Astrocyte of the cerebellum (primary cell): Measurements from ENCODE around the gene GALNT1.

Source experiments
- DNase-seq: peaks from one replicate; pipeline ENCODE4 v3.0.0-alpha.2; 2011; ENCODE audit warnings: low read depth
- H3K4me3 ChIP-seq: 2 replicates; pipeline ENCODE4 v1.5.1; 2011; ENCODE audit warnings: mild to moderate bottlenecking, low read depth, low read length, moderate library complexity
- in situ Hi-C: cut with HindIII; loops from 2 replicates; pipeline ENCODE4 v1.10.0; 2017; ENCODE audit warnings: low sequenced_read_pairs
- TF ChIP-seq, protein P1 (sequence below): IDR thresholded peaks from 2 replicates; pipeline ENCODE4 v1.5.1; 2012; ENCODE audit warnings: low read length, low read depth, moderate library complexity, mild to moderate bottlenecking; ENCODE audit errors: missing control alignments

The GALNT1 gene

DNA sequence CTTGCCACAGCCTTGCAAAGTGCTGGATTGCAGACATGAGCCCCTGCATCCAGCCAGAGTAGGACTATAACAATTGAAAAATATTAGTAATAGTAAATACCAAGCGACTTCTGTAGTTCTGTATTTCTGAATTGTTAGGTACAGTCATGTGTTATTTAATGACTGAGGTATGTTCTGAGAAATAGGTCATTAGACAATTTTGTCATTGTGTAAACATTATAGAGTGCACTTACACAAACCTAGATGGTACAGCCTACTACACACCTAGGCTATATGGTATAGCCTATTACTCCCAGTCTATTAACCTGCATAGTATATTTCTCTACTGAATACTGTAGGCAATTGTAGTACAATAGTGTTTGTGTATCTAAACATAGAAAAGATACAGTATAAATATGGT lies 92.1 kb downstream of the GALNT1 start:
- no peak overlapping the region for H3K4me3 ChIP-seq
- DNase-seq = no peak
- TF ChIP-seq, protein P1, sequence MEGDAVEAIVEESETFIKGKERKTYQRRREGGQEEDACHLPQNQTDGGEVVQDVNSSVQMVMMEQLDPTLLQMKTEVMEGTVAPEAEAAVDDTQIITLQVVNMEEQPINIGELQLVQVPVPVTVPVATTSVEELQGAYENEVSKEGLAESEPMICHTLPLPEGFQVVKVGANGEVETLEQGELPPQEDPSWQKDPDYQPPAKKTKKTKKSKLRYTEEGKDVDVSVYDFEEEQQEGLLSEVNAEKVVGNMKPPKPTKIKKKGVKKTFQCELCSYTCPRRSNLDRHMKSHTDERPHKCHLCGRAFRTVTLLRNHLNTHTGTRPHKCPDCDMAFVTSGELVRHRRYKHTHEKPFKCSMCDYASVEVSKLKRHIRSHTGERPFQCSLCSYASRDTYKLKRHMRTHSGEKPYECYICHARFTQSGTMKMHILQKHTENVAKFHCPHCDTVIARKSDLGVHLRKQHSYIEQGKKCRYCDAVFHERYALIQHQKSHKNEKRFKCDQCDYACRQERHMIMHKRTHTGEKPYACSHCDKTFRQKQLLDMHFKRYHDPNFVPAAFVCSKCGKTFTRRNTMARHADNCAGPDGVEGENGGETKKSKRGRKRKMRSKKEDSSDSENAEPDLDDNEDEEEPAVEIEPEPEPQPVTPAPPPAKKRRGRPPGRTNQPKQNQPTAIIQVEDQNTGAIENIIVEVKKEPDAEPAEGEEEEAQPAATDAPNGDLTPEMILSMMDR = no peak
- in situ Hi-C loops = no loop called here

DNA sequence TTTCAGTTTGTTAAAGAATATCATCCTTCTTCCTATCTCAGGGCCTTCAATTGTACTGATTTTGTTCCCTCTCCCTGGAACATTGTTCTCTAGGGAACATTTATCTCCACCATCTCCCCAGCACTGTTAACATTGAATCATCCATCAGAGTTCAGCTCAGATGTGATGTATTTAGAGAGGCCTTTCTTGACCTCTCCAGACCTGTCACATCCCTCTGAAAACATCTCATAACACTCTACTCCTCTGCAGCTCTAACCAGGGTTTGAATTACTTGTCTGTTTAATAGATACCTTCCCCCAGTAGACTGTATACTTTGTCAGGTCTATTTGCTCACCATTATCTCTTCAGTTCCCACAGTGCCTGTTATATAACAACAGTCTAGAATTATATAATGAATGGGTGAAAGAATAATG lies 98.6 kb downstream of the GALNT1 start:
- TF ChIP-seq, protein P1 = no peak
- no peak overlapping the region for H3K4me3 ChIP-seq
- DNase-seq = no peak
- in situ Hi-C loops = no loop called here

DNA sequence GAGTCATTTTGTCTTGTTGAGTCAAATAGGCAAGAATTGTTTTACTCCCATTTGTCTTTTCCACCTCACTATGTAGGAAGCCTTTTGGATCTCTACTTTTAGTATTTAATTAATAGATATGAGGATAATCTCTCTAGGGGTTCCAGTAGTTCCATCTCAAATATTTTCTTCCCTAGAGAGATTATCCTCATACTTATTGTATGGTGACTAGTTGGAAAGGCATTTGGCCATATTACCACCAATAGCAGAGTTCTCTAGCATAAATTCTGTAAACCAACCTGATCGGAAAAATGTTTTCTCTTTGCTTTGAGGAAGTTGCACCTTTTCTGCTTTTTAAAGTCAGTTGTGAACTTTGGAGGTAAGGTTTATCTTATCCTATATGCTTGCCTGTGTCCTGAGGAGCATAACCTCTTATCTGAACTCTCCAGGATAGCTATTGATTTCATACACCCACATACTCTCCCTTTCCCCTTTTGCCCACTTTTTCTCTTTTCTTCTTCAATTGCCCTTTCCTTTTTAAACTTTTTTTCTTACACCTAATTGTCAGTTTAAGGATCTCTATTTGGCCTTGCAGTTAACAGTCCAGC lies 100.8 kb downstream of the GALNT1 start:
- no peak for DNase-seq
- in situ Hi-C loops = no loop called here
- TF ChIP-seq, protein P1 = no peak
- H3K4me3 ChIP-seq = no peak overlapping the region

DNA sequence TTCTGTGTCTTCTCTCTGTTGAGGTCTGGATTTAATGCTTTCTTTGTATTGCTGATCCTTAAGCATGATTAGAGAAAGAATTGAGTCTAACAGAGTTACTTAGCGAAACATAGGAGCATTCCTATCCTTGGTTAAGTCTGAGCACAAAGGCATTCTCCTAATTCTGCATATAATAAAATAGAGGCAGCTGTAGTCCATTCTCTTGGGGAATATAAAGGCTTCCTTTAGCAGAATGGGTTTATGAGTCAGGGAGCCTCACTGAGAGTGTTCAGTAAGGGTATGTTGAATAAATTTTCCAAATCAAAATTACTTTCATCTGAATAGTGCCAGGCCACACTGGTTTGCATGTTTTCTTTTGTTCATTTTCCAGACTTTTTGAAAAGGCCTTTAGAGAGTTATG lies 101.5 kb downstream of the GALNT1 start:
- TF ChIP-seq, protein P1 = no peak
- no peak for DNase-seq
- no peak overlapping the region for H3K4me3 ChIP-seq
- in situ Hi-C loops = no loop called here

DNA sequence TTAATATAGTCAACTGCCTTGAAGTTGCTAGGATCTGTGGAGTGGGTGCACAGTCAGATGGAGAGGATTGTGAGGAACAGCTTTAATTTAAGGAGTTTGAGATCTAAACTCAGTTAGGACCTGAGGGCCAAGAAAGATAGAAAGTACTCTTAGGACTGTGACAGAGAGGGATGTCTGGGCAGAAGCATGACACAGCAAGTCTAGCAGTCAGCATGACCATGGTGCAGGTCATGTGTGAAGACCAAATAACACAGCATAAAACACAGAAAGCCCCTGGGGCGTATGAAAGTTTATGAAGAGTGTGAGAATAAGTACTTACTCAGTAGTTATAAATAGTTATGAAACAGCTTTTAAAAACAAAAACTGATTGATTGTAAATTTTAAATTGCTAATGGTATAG lies 107.2 kb downstream of the GALNT1 start:
- in situ Hi-C loops = no loop called here
- TF ChIP-seq, protein P1 = no peak
- no peak overlapping the region for H3K4me3 ChIP-seq
- DNase-seq = no peak

DNA sequence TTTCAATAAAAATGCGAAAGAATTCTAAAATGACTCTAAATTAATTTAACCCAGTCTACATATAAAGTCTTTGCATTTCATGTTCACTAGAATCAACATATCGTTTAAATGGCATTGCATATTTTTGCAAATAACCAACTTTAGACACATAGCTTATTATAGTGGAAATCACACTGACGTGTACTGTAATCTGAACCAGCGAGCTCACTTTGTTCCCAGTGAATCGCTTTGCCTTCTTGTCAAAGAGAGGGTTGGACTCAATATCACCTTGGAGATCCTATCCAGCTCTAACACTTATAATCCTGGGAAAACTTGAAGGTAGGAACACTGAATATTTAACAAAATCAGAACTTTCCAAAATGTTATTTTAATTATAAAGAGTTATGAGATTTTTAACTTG lies 108.2 kb downstream of the GALNT1 start:
- in situ Hi-C loops = no loop called here
- DNase-seq = no peak
- H3K4me3 ChIP-seq = no peak overlapping the region
- TF ChIP-seq, protein P1 = no peak
